ENCODE measurements around the gene NUP188. TPM values are rescaled to one million over a fixed set of nuclear protein-coding genes. Genes with fewer than 3 reads are reported as not detected.

The NUP188 gene, protein sequence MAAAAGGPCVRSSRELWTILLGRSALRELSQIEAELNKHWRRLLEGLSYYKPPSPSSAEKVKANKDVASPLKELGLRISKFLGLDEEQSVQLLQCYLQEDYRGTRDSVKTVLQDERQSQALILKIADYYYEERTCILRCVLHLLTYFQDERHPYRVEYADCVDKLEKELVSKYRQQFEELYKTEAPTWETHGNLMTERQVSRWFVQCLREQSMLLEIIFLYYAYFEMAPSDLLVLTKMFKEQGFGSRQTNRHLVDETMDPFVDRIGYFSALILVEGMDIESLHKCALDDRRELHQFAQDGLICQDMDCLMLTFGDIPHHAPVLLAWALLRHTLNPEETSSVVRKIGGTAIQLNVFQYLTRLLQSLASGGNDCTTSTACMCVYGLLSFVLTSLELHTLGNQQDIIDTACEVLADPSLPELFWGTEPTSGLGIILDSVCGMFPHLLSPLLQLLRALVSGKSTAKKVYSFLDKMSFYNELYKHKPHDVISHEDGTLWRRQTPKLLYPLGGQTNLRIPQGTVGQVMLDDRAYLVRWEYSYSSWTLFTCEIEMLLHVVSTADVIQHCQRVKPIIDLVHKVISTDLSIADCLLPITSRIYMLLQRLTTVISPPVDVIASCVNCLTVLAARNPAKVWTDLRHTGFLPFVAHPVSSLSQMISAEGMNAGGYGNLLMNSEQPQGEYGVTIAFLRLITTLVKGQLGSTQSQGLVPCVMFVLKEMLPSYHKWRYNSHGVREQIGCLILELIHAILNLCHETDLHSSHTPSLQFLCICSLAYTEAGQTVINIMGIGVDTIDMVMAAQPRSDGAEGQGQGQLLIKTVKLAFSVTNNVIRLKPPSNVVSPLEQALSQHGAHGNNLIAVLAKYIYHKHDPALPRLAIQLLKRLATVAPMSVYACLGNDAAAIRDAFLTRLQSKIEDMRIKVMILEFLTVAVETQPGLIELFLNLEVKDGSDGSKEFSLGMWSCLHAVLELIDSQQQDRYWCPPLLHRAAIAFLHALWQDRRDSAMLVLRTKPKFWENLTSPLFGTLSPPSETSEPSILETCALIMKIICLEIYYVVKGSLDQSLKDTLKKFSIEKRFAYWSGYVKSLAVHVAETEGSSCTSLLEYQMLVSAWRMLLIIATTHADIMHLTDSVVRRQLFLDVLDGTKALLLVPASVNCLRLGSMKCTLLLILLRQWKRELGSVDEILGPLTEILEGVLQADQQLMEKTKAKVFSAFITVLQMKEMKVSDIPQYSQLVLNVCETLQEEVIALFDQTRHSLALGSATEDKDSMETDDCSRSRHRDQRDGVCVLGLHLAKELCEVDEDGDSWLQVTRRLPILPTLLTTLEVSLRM (N-terminal part only)
- total RNA-seq = 50.4 and 50.8 TPM in 2 replicates

DNA sequence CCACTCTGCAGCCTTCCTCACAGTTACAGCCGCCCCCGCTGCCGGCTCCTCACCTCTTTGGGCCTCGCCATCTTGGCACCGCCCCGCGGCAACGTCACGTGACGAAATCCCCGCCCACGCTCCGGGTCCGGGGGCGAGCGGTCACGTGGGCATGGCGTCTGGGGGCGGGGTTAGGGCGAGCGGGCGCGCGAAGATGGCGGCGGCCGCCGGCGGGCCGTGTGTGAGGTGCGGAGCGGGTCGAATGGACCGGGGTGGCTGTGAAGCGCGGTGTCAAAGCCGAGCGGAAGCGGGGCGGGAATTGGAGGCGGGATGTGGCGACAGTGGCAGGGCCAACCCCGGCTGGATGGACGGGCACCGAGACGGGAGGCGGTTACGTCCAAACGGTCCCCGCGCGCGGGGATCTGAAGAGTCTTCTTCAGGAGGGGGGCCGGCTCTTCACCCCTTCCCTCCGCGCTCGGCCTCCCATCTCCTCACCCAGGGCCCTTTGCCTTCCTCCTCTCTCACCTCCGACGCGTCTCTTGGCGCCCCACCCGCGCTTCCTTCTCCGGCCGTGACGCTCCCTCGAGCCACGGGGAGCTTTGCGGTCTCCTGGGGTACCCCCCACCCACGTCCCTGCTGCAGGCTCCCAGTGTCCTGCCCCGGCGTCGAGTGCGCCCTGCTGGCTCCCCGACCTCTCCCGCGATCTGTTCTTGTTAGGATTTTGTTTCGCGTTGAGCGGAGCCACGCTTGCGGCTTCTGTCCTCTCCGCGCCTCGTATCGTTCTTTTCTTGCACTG, at the start of gene NUP188, which contains the start of gene DOLK:
TSS of gene NUP188 (plus strand) at position 173 of the 775 bp plus-strand sequence. CDS start at position 194, 21 bp downstream.
TSS of gene DOLK (minus strand) at position 77 of the 775 bp plus-strand sequence. CDS start 300 bp downstream, outside the sequence.

DNA sequence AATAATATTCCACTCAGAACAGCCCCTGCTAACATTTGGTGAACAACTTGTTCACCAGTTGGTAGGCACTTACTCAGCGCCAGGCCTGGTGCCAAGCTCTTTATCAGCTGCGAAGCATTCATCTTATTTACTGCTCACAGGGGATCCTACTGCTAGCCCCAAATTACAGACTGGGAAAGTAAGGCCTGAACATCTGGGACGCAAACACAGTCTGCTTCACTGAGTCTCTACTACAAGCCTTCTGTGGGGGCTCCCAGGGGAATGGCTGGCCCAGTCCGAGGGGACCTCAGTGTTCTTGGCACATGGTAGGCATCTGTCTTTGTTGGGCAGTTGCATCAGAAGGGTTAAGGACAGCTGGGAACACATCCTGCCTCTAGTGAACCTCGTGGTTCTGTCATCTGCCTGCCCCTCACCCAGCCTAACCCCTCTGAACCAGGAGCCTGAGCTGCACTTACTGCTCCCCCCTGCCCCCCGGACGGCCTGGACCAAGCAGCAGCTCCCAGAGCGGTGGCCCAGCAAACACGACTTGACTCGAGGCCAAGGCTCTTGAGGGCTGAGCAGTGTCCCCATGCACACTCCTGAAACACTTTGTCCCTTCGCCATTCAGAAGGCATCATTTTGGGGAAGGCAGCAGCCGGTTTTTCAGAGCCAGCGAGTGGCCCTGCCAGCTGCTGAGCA, 27.0 kb upstream of the NUP188 start, which contains the start of gene PHYHD1:
TSS of gene PHYHD1 (plus strand) at position 602 of the 678 bp plus-strand sequence. CDS start 1,342 bp downstream, outside the sequence.

GRCh38 chr9:129028192-129028966, 80.9 kb downstream of the NUP188 start, which contains the start of gene SH3GLB2:
Gene SH3GLB2 (minus strand): TSS chr9:129028331. CDS start chr9:129028154, 177 bp downstream.

GRCh38 chr9:129036241-129036922, 88.9 kb downstream of the NUP188 start, which contains the start of gene MIGA2:
Gene MIGA2 (plus strand): TSS chr9:129036626. CDS start chr9:129040595, 3,969 bp downstream.

Other genes with a start within 250 kb of the NUP188 start
- gene PKN3, start 245.2 kb upstream of the NUP188 start, total RNA-seq = 29.7 and 33.2 TPM in 2 replicates
- 101 and 114 TPM in 2 replicates for gene ZDHHC12, start 223.6 kb upstream of the NUP188 start, total RNA-seq
- 15.3 and 18.7 TPM in 2 replicates for gene ZER1, start 175.8 kb upstream of the NUP188 start, total RNA-seq
- 17.9 and 26.0 TPM in 2 replicates for gene TBC1D13, start 160.4 kb upstream of the NUP188 start, total RNA-seq
- gene ENDOG, start 129.2 kb upstream of the NUP188 start, total RNA-seq = 26.9 and 33.5 TPM in 2 replicates
- 22.0 and 28.4 TPM in 2 replicates for gene SPOUT1, start 117.9 kb upstream of the NUP188 start, total RNA-seq
- gene KYAT1, start 65.7 kb upstream of the NUP188 start, total RNA-seq = 6.4 and 8.2 TPM in 2 replicates
- 135 and 140 TPM in 2 replicates for gene LRRC8A, start 65.6 kb upstream of the NUP188 start, total RNA-seq
- gene PHYHD1, start 26.7 kb upstream of the NUP188 start, total RNA-seq = 0.15 TPM in 1 of 2 replicates, not detected in the other
- 35.5 and 37.8 TPM in 2 replicates for gene DOLK, start 96 bp upstream of the NUP188 start, total RNA-seq
- gene SH3GLB2, start 80.6 kb downstream of the NUP188 start, total RNA-seq = 41.3 and 46.2 TPM in 2 replicates
- gene MIGA2, start 88.9 kb downstream of the NUP188 start, total RNA-seq = 11.9 and 15.8 TPM in 2 replicates
- 15.7 and 18.9 TPM in 2 replicates for gene DOLPP1, start 133.4 kb downstream of the NUP188 start, total RNA-seq
- gene CRAT, start 163.1 kb downstream of the NUP188 start, total RNA-seq = 35.0 and 37.0 TPM in 2 replicates
- gene PTPA, start 163.7 kb downstream of the NUP188 start, total RNA-seq = 118 and 121 TPM in 2 replicates
- 19.2 and 22.7 TPM in 2 replicates for gene IER5L, start 230.6 kb downstream of the NUP188 start, total RNA-seq

Data from mammary microvascular endothelial cell (primary cell).